HL-60 (cell line): ENCODE measurements around the gene FJX1.

Experiments
- DNase-seq, 2 experiments: peaks; one replicate each; pipeline ENCODE4 v3.0.0-alpha.2; 2010 to 2020; ENCODE audit warnings: low read depth in 1 of 2, low spot score in 1 of 2
- H3K27ac ChIP-seq: fragments of 250-450 bp; sonication (Bioruptor Pico); replicated peaks from 2 replicates; pipeline ENCODE4 v1.5.1; 2020; ENCODE audit warnings: mild to moderate bottlenecking, moderate library complexity
- H3K27me3 ChIP-seq: fragments of 250-450 bp; sonication (Bioruptor Pico); 2 replicates; pipeline ENCODE4 v1.5.1; 2021; ENCODE audit warnings: mild to moderate bottlenecking, moderate library complexity; ENCODE audit not compliant: insufficient read depth, poor library complexity, severe bottlenecking
- H3K4me3 ChIP-seq: replicated peaks from 2 replicates; pipeline ENCODE4 v1.5.1; 2011; ENCODE audit warnings: mild to moderate bottlenecking, control low read depth, low read length; ENCODE audit not compliant: insufficient read depth
- CTCF ChIP-seq: IDR thresholded peaks from one replicate; pipeline ENCODE4 v1.5.1; 2011; ENCODE audit warnings: low read length, control low read depth, inconsistent platforms; ENCODE audit not compliant: insufficient read depth
- GABPA ChIP-seq: IDR thresholded peaks from 2 replicates; pipeline ENCODE4 v1.6.1; 2012; ENCODE audit warnings: low read depth
- POLR2AphosphoS5 ChIP-seq: IDR thresholded peaks from 2 replicates; pipeline ENCODE4 v1.6.1; 2012; ENCODE audit warnings: low read depth
- REST ChIP-seq: IDR thresholded peaks from 2 replicates; pipeline ENCODE4 v1.6.1; 2012; ENCODE audit warnings: low read depth; ENCODE audit not compliant: insufficient replicate concordance
- SPI1 ChIP-seq: IDR thresholded peaks from 2 replicates; pipeline ENCODE4 v1.6.1; 2012; ENCODE audit warnings: low read depth, mild to moderate bottlenecking, borderline replicate concordance

Gene FJX1

GRCh38 chr11:35588627-35589026, 29.6 kb upstream of the FJX1 start:
- no peaks in the 10 kb centered on the region for H3K27me3 ChIP-seq
- no peak for TF ChIP-seq POLR2AphosphoS5
- no peak for TF ChIP-seq SPI1
- TF ChIP-seq REST = no peak
- no peak for TF ChIP-seq GABPA
- TF ChIP-seq CTCF = no peak
- no peak overlapping the region for H3K4me3 ChIP-seq
- no peak overlapping the region for H3K27ac ChIP-seq
- no peak for DNase-seq

GRCh38 chr11:35589281-35589680, 29.0 kb upstream of the FJX1 start:
- no peak for TF ChIP-seq SPI1
- TF ChIP-seq CTCF = no peak
- no peak for TF ChIP-seq POLR2AphosphoS5
- no peak for TF ChIP-seq REST
- TF ChIP-seq GABPA = no peak
- DNase-seq = no peak
- H3K27ac ChIP-seq = no peak overlapping the region
- no peaks in the 10 kb centered on the region for H3K27me3 ChIP-seq
- H3K4me3 ChIP-seq = no peak overlapping the region

- no peak overlapping the region for H3K27ac ChIP-seq
- no peaks in the 10 kb centered on the region for H3K27me3 ChIP-seq
- TF ChIP-seq REST (no peak), CTCF (no peak), GABPA (no peak), POLR2AphosphoS5 (no peak), SPI1 (no peak)
- no peak for DNase-seq
- no peak overlapping the region for H3K4me3 ChIP-seq
These were observed 27.8 kb upstream of the FJX1 start for GRCh38 chr11:35590412-35590811.
